ENCODE measurements around the gene SVBP.

SVBP gene

GRCh38 chr1:42765269-42765668, 51.9 kb downstream of the SVBP start:
- peak; percentile 13 for DNase-seq (ENCODE audit: low spot score)

GRCh38 chr1:42762269-42762668, 54.9 kb downstream of the SVBP start:
- DNase-seq (ENCODE audit: low spot score) = no peak

GRCh38 chr1:42761567-42761966, 55.6 kb downstream of the SVBP start:
- no peak for DNase-seq (ENCODE audit: low spot score)

GRCh38 chr1:42759114-42759513, 58.1 kb downstream of the SVBP start:
- DNase-seq (ENCODE audit: low spot score) = no peak

- DNase-seq (ENCODE audit: low spot score) = no peak
Measured at GRCh38 chr1:42758641-42759040, 58.6 kb downstream of the SVBP start.

GRCh38 chr1:42757892-42758275, 59.3 kb downstream of the SVBP start:
- no peak for DNase-seq (ENCODE audit: low spot score)

Measured in RKO (cell line).